Kidney (tissue), 14 donors: Measurements from ENCODE around the gene PHETA2. TPM values are rescaled to one million over a fixed set of nuclear protein-coding genes. Genes with fewer than 3 reads are reported as not detected.

ENCODE experiments used
- DNase-seq, 5 donors: peaks; one replicate each; pipeline ENCODE4 v3.0.0-alpha.2; 2013 to 2020
- FAIRE-seq: peaks from 2 replicates; lab custom pipeline; 2012; peaks lifted over from hg19 to GRCh38; lab: Jason Lieb, UNC
- H3K27ac ChIP-seq, 2 donors: one replicate each; pipeline ENCODE4 v1.7.0; 2013; ENCODE audit warnings: low read depth in 2 of 2, low read length in 2 of 2, inconsistent platforms in 1 of 2
- H3K27me3 ChIP-seq: one replicate; pipeline ENCODE4 v1.7.1; 2013; ENCODE audit warnings: low read length, inconsistent platforms; ENCODE audit not compliant: control insufficient read depth, insufficient read depth
- H3K36me3 ChIP-seq, 3 donors: one replicate each; pipeline versions ENCODE4 v1.7.0 to v1.7.1; 2013; ENCODE audit warnings: low read length in 3 of 3, control low read depth in 1 of 3, inconsistent platforms in 1 of 3; ENCODE audit not compliant: insufficient read depth in 3 of 3, control insufficient read depth in 2 of 3
- H3K4me1 ChIP-seq, 3 donors: one replicate each; pipeline versions ENCODE4 v1.7.0 to v1.7.1; 2013; ENCODE audit warnings: low read length in 3 of 3, inconsistent platforms in 1 of 3, low read depth in 1 of 3; ENCODE audit not compliant: control insufficient read depth in 2 of 3, insufficient read depth in 2 of 3
- H3K4me3 ChIP-seq, 3 donors: one replicate each; pipeline versions ENCODE4 v1.7.0 to v1.8.1; 2013; ENCODE audit warnings: low read length in 3 of 3, control low read depth in 1 of 3, inconsistent platforms in 1 of 3
- H3K9ac ChIP-seq, 3 donors: one replicate each; pipeline versions ENCODE4 v1.7.0 to v1.7.1; 2013; ENCODE audit warnings: low read length in 3 of 3, control low read depth in 1 of 3, inconsistent platforms in 1 of 3
- H3K9me3 ChIP-seq, 3 donors: one replicate each; pipeline versions ENCODE4 v1.7.0 to v1.7.1; 2013; ENCODE audit warnings: low read length in 3 of 3, control low read depth in 1 of 3, inconsistent platforms in 1 of 3; ENCODE audit not compliant: control insufficient read depth in 2 of 3, insufficient read depth in 1 of 3
- CTCF ChIP-seq: IDR thresholded peaks from 3 replicates; pipeline ENCODE4 v1.5.1; 2012; ENCODE audit warnings: mild to moderate bottlenecking, moderate library complexity, borderline replicate concordance; ENCODE audit not compliant: insufficient read depth; ENCODE audit errors: extremely low read depth
- intact Hi-C: fragments of 100-400 bp; cut with DNase I; formaldehyde crosslinking; loops from one replicate; pipeline ENCODE4 v1.11.1; 2022
- polyA plus RNA-seq: library from polyadenylated mRNA; stranded (reverse); fragments of 350-450 nt; fragmentation: Illumina TruSeq; extraction: RNeasy Lipid Tissue Mini Kit (QIAGEN cat#74804); gene quantifications from one replicate; pipeline ENCODE4 v1.2.3, GENCODE V29; 2014; ENCODE audit warnings: low read depth, low replicate concordance; ENCODE audit not compliant: insufficient read depth
- total RNA-seq: library from RNA; stranded (reverse); fragmentation: NEBNext Ultra II Directional; extraction: Animal tissue kit (Norgen Biotek cat#: 25700); gene quantifications from one replicate; pipeline ENCODE4 v1.2.1, GENCODE V29; 2021
- donor health status: control.
- donor health status: control.
- donor health status: control.
- donor health status: control.
- donor health status: control.
- donor health status: DM: yes; HTN: yes; CAD: no.
- donor health status: Normal renal cell carcinoma (clear cell type).

The PHETA2 gene
- total and polyA plus RNA-seq, 2 donors from 2014 or later = 6.3 to 10.4 TPM

- intact Hi-C loops = no loop called here
- Histone ChIP-seq H3K36me3 (no peaks in the 10 kb centered on the region), H3K27ac (no peak overlapping the region), H3K4me3 (no peak overlapping the region), H3K9ac (no peak overlapping the region), H3K4me1 (no peaks in the 10 kb centered on the region), H3K9me3 (no peaks in the 10 kb centered on the region), H3K27me3 (no peaks in the 10 kb centered on the region)
- no peak for TF ChIP-seq CTCF
- no peak for FAIRE-seq
- DNase-seq = no peak
Measured at GRCh38 chr22:42033263-42034181, 40.5 kb upstream of the PHETA2 start.

- intact Hi-C loops = no loop called here
- H3K4me1 ChIP-seq = no peaks in the 10 kb centered on the region
- no peaks in the 10 kb centered on the region for H3K27me3 ChIP-seq
- H3K36me3 ChIP-seq = no peaks in the 10 kb centered on the region
- H3K9ac ChIP-seq = no peak overlapping the region
- no peaks in the 10 kb centered on the region for H3K9me3 ChIP-seq
- no peak for TF ChIP-seq CTCF
- FAIRE-seq (no peak), DNase-seq (no peak)
- H3K27ac ChIP-seq = no peak overlapping the region
- H3K4me3 ChIP-seq = no peak overlapping the region
Measured at GRCh38 chr22:42035256-42035655, 38.8 kb upstream of the PHETA2 start.

DNA sequence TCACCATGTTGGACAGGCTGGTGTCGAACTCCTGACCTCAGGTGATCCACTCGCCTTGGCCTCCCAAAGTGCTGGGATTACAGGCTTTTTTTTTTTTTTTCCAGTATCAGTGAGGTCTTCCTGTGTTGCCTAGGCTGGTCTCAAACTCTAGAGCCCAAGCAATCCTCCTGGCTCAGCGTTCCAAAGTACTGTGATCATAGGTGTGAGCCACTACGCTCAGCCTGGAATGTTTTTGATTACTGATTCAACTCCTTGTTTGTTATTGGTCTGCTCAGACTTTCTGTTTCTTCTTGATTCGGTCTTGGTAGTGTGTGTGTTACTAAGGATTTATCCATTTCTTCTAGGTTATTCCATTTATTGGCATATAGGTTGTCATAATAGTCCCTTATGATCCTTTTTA is 34.8 kb upstream of the PHETA2 start:
- intact Hi-C loops = no loop called here
- H3K36me3 ChIP-seq = no peaks in the 10 kb centered on the region
- no peak overlapping the region for H3K4me3 ChIP-seq
- no peak overlapping the region for H3K27ac ChIP-seq
- FAIRE-seq = no peak
- H3K9me3 ChIP-seq = peaks cover 0 to 11% (median 2%) of the 10 kb centered on the region in 3 donors
- H3K27me3 ChIP-seq = no peaks in the 10 kb centered on the region
- H3K4me1 ChIP-seq = no peaks in the 10 kb centered on the region
- no peak overlapping the region for H3K9ac ChIP-seq
- DNase-seq = no peak
- no peak for TF ChIP-seq CTCF
